A549 (cell line): ENCODE data around the gene NTRK3. TPM values are rescaled to one million over a fixed set of nuclear protein-coding genes. Genes with fewer than 3 reads are reported as not detected.

Source experiments
- ATAC-seq, 2 experiments: fragments of 200-7000 bp in 1 of 2; fragments of >200 bp in 1 of 2; cut with Nextera tagmentation in 1 of 2; cut with Tn5 transposase in 1 of 2; 3 replicates each; pipeline versions ENCODE4 v1.8.0 to v1.9.1; 2018 to 2020; ENCODE audit warnings: mild to moderate bottlenecking in 1 of 2, moderate library complexity in 1 of 2
- CTCF ChIA-PET: fragments of 300-600 bp; sonication (Branson Sonifier 250); formaldehyde crosslinking; extraction: SDS; loops from one replicate; lab custom pipeline; 2021; ENCODE audit warnings: antibody characterized with exemption, inconsistent platforms; lab: Yijun Ruan, JAX
- POLR2A ChIA-PET: fragments of 350-600 bp; formaldehyde crosslinking; extraction: SDS; loops from one replicate; lab custom pipeline; 2021; ENCODE audit warnings: antibody characterized with exemption, inconsistent platforms; lab: Yijun Ruan, JAX
- DNase-seq, 2 experiments: peaks; one replicate each; pipeline versions ENCODE4 v3.0.0 to v3.0.0-alpha.2; 2011 to 2016; ENCODE audit warnings: low read depth in 1 of 2, low spot score in 1 of 2
- FAIRE-seq: peaks from 2 replicates; lab custom pipeline; 2011; peaks lifted over from hg19 to GRCh38; lab: Jason Lieb, UNC
- H3K27ac ChIP-seq, 2 experiments: fragments of >200 bp; sonication (Bioruptor Twin); formaldehyde crosslinking; 3 replicates each; pipeline ENCODE4 v1.5.1; 2016 to 2017
- H3K4me1 ChIP-seq: fragments of >200 bp; sonication (Bioruptor Twin); formaldehyde crosslinking; 3 replicates; pipeline ENCODE4 v1.6.1; 2016
- H3K4me2 ChIP-seq: fragments of >200 bp; sonication (Bioruptor Twin); formaldehyde crosslinking; 3 replicates; pipeline ENCODE4 v1.6.1; 2016
- H3K4me3 ChIP-seq: fragments of >200 bp; sonication (Bioruptor Twin); formaldehyde crosslinking; 3 replicates; pipeline ENCODE4 v1.5.1; 2016
- H3K9me3 ChIP-seq: fragments of >200 bp; sonication (Bioruptor Twin); formaldehyde crosslinking; 3 replicates; pipeline ENCODE4 v1.6.1; 2016
- CEBPB ChIP-seq, 2 experiments: fragments of >200 bp in 1 of 2; sonication (Bioruptor Twin) in 1 of 2; formaldehyde crosslinking in 1 of 2; IDR thresholded peaks; 2 replicates each; pipeline ENCODE4 v1.6.1; 2012 to 2016
- CHD2 ChIP-seq: fragments of 150-350 bp; IDR thresholded peaks from 2 replicates; pipeline ENCODE4 v1.6.1; 2014; ENCODE audit warnings: low read length; ENCODE audit not compliant: partially characterized antibody
- EP300 ChIP-seq, 2 experiments: fragments of >200 bp; sonication (Bioruptor Twin); formaldehyde crosslinking; IDR thresholded peaks; 2 replicates in 1 of 2; 3 replicates in 1 of 2; pipeline ENCODE4 v1.6.1; 2016 to 2017
- FOXS1 ChIP-seq: fragments of 250-450 bp; sonication (Bioruptor Pico); IDR thresholded peaks from 2 replicates; pipeline ENCODE4 v1.5.0; 2020; ENCODE audit warnings: mild to moderate bottlenecking, moderate library complexity
- GATA3 ChIP-seq: IDR thresholded peaks from 2 replicates; pipeline ENCODE4 v1.6.1; 2012; ENCODE audit warnings: borderline replicate concordance
- HOXB5 ChIP-seq: fragments of 250-450 bp; sonication (Bioruptor Pico); IDR thresholded peaks from 2 replicates; pipeline ENCODE4 v1.5.0; 2020; ENCODE audit warnings: mild to moderate bottlenecking, moderate library complexity
- KDM1A ChIP-seq: fragments of 200-600 bp; sonication (generic); IDR thresholded peaks from 2 replicates; pipeline ENCODE4 v1.6.1; 2016; ENCODE audit warnings: low read depth, mild to moderate bottlenecking
- MAFK ChIP-seq: fragments of 450-650 bp; IDR thresholded peaks from 2 replicates; pipeline ENCODE4 v1.6.1; 2014; ENCODE audit not compliant: partially characterized antibody
- NPAS2 ChIP-seq: fragments of 250-450 bp; sonication (Bioruptor Pico); IDR thresholded peaks from 2 replicates; pipeline ENCODE4 v1.8.0; 2022; ENCODE audit warnings: mild to moderate bottlenecking, moderate library complexity, borderline replicate concordance
- RARB ChIP-seq: fragments of 250-450 bp; sonication (Bioruptor Pico); IDR thresholded peaks from 2 replicates; pipeline ENCODE4 v1.8.0; 2021; ENCODE audit warnings: mild to moderate bottlenecking, moderate library complexity
- RCOR1 ChIP-seq: fragments of 150-350 bp; IDR thresholded peaks from 2 replicates; pipeline ENCODE4 v1.6.1; 2014; ENCODE audit warnings: antibody characterized with exemption, low read length, low read depth
- TP53 ChIP-seq: fragments of 250-450 bp; sonication (Bioruptor Pico); IDR thresholded peaks from 2 replicates; pipeline ENCODE4 v1.5.0; 2021; ENCODE audit warnings: mild to moderate bottlenecking, moderate library complexity
- ZC3H11A ChIP-seq: fragments of 450-650 bp; IDR thresholded peaks from 2 replicates; pipeline ENCODE4 v1.6.1; 2014; ENCODE audit warnings: antibody characterized with exemption, mild to moderate bottlenecking
- ZNF302 ChIP-seq: fragments of 250-450 bp; sonication (Bioruptor Pico); IDR thresholded peaks from 2 replicates; pipeline ENCODE4 v1.9.0; 2021; ENCODE audit warnings: inconsistent platforms, mild to moderate bottlenecking, moderate library complexity
- WGBS: methylation state at CpG from one replicate; pipeline ENCODE4 v1.1.6; 2017; ENCODE audit errors: missing lambda C conversion rate; 5-methylcytosine and 5-hydroxymethylcytosine counted together
- polyA plus RNA-seq, 4 experiments: library from polyadenylated mRNA; depleted of rRNA in 3 of 4; stranded (reverse); fragments of >200 nt; fragmentation: RNase III in 1 of 4; extraction: RNeasy Plus Mini Kit Qiagen cat#74134 plus additional on column Dnase treatment in 1 of 4; gene quantifications; 2 replicates in 3 of 4; 3 replicates in 1 of 4; pipeline ENCODE4 v1.2.3, GENCODE V29; 2011 to 2017
- TF ChIP-seq, protein P1 (sequence below): IDR thresholded peaks from 2 replicates; pipeline ENCODE4 v1.6.1; 2012; ENCODE audit warnings: low read depth, borderline replicate concordance
- TF ChIP-seq, protein P2 (sequence below): fragments of 150-350 bp; IDR thresholded peaks from 2 replicates; pipeline ENCODE4 v1.6.1; 2014; ENCODE audit warnings: low read depth, mild to moderate bottlenecking, low read length
- TF ChIP-seq, protein P3 (sequence below): fragments of >200 bp; sonication (Bioruptor Twin); formaldehyde crosslinking; IDR thresholded peaks from 3 replicates; pipeline ENCODE4 v1.5.1; 2016
- TF ChIP-seq, protein P4 (sequence below): fragments of >200 bp; sonication (Bioruptor Twin); formaldehyde crosslinking; IDR thresholded peaks from 2 replicates; pipeline ENCODE4 v1.6.1; 2016

The NTRK3 gene
- polyA plus RNA-seq, 2 of the 4 experiments (the other 2 are of a cell fraction) = 55.0 to 55.2 TPM

DNA sequence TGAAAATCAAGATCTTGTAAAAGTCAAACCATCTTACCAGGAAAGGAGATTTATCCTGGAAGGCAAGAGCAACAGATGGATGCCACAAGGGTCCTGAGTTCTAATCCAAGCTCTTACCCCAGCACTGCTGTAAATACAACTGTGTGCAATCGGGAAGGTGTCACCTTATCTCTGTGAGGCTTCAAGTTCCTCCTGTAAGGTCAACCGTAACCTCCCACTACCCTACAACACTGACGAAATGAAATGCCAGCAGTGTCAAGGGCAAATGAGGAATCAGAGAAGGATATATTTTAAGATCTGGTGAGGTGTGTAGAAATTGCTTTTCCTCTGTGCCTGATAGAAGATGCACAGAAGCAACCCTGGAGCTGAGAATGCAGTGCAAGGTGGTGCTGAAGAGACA, 207.8 kb downstream of the NTRK3 start:
- H3K4me2 ChIP-seq = no peak overlapping the region
- WGBS = 40% methylated on average over 3 of the region's 3 CpGs
- H3K4me3 ChIP-seq = no peak overlapping the region
- H3K9me3 ChIP-seq = no peaks in the 10 kb centered on the region
- TF ChIP-seq RCOR1 (no peak), FOXS1 (CRISPR knock-in tag) (no peak), HOXB5 (no peak), RARB (CRISPR knock-in tag) (no peak), GATA3 (no peak), NPAS2 (CRISPR knock-in tag) (no peak), TP53 (no peak), KDM1A (no peak), ZC3H11A (no peak), EP300 (IDR thresholded peaks at IDR 0.05) (no peak)
- TF ChIP-seq, protein P1, sequence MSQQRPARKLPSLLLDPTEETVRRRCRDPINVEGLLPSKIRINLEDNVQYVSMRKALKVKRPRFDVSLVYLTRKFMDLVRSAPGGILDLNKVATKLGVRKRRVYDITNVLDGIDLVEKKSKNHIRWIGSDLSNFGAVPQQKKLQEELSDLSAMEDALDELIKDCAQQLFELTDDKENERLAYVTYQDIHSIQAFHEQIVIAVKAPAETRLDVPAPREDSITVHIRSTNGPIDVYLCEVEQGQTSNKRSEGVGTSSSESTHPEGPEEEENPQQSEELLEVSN = no peak
- TF ChIP-seq, protein P2, sequence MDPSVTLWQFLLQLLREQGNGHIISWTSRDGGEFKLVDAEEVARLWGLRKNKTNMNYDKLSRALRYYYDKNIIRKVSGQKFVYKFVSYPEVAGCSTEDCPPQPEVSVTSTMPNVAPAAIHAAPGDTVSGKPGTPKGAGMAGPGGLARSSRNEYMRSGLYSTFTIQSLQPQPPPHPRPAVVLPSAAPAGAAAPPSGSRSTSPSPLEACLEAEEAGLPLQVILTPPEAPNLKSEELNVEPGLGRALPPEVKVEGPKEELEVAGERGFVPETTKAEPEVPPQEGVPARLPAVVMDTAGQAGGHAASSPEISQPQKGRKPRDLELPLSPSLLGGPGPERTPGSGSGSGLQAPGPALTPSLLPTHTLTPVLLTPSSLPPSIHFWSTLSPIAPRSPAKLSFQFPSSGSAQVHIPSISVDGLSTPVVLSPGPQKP = no peak
- TF ChIP-seq, protein P3, sequence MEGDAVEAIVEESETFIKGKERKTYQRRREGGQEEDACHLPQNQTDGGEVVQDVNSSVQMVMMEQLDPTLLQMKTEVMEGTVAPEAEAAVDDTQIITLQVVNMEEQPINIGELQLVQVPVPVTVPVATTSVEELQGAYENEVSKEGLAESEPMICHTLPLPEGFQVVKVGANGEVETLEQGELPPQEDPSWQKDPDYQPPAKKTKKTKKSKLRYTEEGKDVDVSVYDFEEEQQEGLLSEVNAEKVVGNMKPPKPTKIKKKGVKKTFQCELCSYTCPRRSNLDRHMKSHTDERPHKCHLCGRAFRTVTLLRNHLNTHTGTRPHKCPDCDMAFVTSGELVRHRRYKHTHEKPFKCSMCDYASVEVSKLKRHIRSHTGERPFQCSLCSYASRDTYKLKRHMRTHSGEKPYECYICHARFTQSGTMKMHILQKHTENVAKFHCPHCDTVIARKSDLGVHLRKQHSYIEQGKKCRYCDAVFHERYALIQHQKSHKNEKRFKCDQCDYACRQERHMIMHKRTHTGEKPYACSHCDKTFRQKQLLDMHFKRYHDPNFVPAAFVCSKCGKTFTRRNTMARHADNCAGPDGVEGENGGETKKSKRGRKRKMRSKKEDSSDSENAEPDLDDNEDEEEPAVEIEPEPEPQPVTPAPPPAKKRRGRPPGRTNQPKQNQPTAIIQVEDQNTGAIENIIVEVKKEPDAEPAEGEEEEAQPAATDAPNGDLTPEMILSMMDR = no peak
- FAIRE-seq = no peak
- no peak for DNase-seq
- POLR2A ChIA-PET = no interaction called here
- CTCF ChIA-PET = interaction anchor here (1.2 kb wide), 1 partner anchor 198 kb away, joined by 4 read pairs; no protein-coding TSS in a partner anchor
- no peak overlapping the region for H3K27ac ChIP-seq
- no peaks in the 10 kb centered on the region for H3K4me1 ChIP-seq
- ATAC-seq = no peak

DNA sequence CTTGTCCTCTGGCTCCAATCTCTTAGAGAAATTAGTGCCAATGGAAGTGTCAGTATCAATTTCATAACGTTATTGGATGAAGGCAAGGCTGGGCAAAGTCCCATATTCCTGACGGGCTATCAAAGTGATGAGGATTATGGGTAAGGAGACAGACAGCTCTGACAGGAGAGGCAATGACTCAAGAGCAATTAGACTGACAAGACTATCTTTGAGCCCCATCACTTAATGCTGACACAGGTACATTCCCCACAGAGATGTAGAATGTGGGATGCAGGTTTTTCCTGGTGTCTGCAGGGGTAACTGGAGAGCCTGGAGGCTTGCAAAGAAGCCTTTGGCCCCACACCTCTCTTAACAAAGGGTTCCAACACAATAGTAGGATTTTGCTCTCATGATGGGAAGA, 208.3 kb downstream of the NTRK3 start:
- H3K4me2 ChIP-seq = no peak overlapping the region
- no peak for TF ChIP-seq CEBPB (IDR thresholded peaks at IDR 0.05)
- no peak for TF ChIP-seq CHD2
- peak; percentile 25 for TF ChIP-seq MAFK
- CTCF ChIA-PET = interaction anchor here (1.2 kb wide), 1 partner anchor 199 kb away, joined by 4 read pairs; no protein-coding TSS in a partner anchor
- POLR2A ChIA-PET = no interaction called here
- H3K4me1 ChIP-seq = no peaks in the 10 kb centered on the region; the same call in 2 of the 3 replicates
- WGBS = 17% methylated on average over 2 of the region's 2 CpGs
- DNase-seq = no peak
- ATAC-seq = no peak
- no peak overlapping the region for H3K4me3 ChIP-seq
- FAIRE-seq = no peak
- no peak overlapping the region for H3K27ac ChIP-seq
- H3K9me3 ChIP-seq = no peaks in the 10 kb centered on the region

DNA sequence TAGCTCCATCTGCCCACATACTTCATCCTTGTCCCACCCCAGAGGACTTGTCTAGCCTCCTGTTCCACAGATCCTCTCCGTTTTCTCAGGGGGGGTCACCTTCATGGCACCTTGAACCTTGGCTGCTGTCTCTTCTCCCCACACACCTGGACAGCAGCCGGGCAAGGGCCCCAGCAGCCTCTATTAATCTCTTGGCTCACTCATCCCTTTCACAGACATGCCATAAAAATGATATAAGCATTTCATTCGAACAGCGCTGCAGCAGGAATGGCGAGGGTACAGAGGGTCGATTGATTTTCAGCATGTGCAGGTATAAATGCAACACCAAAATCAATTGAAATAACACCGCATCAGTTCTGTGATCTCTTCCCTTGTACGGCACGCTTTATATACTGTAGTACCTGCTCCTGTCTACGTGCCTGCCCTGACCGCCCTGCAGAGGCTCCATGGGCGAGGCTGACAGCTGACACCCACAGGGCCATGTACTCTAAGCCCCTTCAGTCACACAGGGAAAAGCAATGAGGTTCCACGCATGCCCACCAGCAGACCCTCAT, 209.9 kb downstream of the NTRK3 start:
- TF ChIP-seq, protein P4, sequence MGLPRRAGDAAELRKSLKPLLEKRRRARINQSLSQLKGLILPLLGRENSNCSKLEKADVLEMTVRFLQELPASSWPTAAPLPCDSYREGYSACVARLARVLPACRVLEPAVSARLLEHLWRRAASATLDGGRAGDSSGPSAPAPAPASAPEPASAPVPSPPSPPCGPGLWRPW = no peak
- no peak for TF ChIP-seq ZNF302 (CRISPR knock-in tag)
- Histone ChIP-seq H3K4me1 (no peaks in the 10 kb centered on the region; the same call in 2 of the 3 replicates), H3K9me3 (no peaks in the 10 kb centered on the region), H3K4me2 (no peak overlapping the region), H3K27ac (no peak overlapping the region), H3K4me3 (no peak overlapping the region)
- ChIA-PET CTCF (no interaction called here), POLR2A (no interaction called here)
- DNase-seq (no peak), FAIRE-seq (no peak), ATAC-seq (no peak)
- WGBS = 42% methylated on average over 13 of the region's 13 CpGs
